Heart right ventricle (tissue), 16 donors: ENCODE measurements around the gene GLDN. TPM values are rescaled to one million over a fixed set of nuclear protein-coding genes. Genes with fewer than 3 reads are reported as not detected.

Experiments
- ATAC-seq, 8 donors: fragments of 200-7000 bp; cut with Tn5 transposase; one replicate each; pipeline ENCODE4 v1.9.1; 2020; ENCODE audit warnings: mild to moderate bottlenecking in 8 of 8, moderate library complexity in 8 of 8, moderate number of reproducible peaks in 1 of 8
- DNase-seq, 2 donors: peaks; one replicate each; pipeline ENCODE4 v3.0.0-alpha.2; 2020
- H3K27ac ChIP-seq, 10 donors: fragments of 200-600 bp; sonication (generic) in 2 of 10; one replicate each; pipeline versions ENCODE4 v1.5.0 to v1.8.0; 2020 to 2022; ENCODE audit warnings: mild to moderate bottlenecking in 3 of 10
- H3K27me3 ChIP-seq, 7 donors: fragments of 200-600 bp; one replicate each; pipeline ENCODE4 v1.8.0; 2021 to 2022; ENCODE audit warnings: mild to moderate bottlenecking in 2 of 7
- H3K36me3 ChIP-seq, 9 donors: fragments of 200-600 bp; sonication (generic) in 1 of 9; one replicate each; pipeline versions ENCODE4 v1.5.0 to v1.8.0; 2020 to 2022; ENCODE audit warnings: mild to moderate bottlenecking in 2 of 9
- H3K4me1 ChIP-seq, 9 donors: fragments of 200-600 bp; sonication (generic) in 1 of 9; one replicate each; pipeline versions ENCODE4 v1.5.0 to v1.8.0; 2020 to 2022; ENCODE audit warnings: mild to moderate bottlenecking in 4 of 9
- H3K4me3 ChIP-seq, 10 donors: fragments of 200-600 bp; sonication (generic) in 2 of 10; one replicate each; pipeline versions ENCODE4 v1.5.0 to v1.8.0; 2020 to 2022; ENCODE audit warnings: mild to moderate bottlenecking in 7 of 10, moderate library complexity in 2 of 10
- H3K9me3 ChIP-seq, 11 donors: fragments of 200-600 bp in 10 of 11; sonication (generic) in 2 of 11; one replicate each; pipeline versions ENCODE4 v1.5.0 to v1.8.0; 2013 to 2022; ENCODE audit warnings: mild to moderate bottlenecking in 2 of 11, control low read depth in 1 of 11, moderate library complexity in 1 of 11
- CTCF ChIP-seq, 9 donors: fragments of 200-600 bp; sonication (generic) in 2 of 9; IDR thresholded peaks; one replicate each; pipeline versions ENCODE4 v1.5.0 to v1.8.0; 2021 to 2022; ENCODE audit warnings: antibody characterized with exemption in 9 of 9, mild to moderate bottlenecking in 5 of 9, moderate library complexity in 1 of 9
- WGBS, 2 donors: extraction: QIAGEN DNeasy Blood & Tissue Kit; methylation state at CpG; one replicate each; pipeline ENCODE4 v1.1.7; 2013; ENCODE audit warnings: inconsistent platforms in 1 of 2; 5-methylcytosine and 5-hydroxymethylcytosine counted together
- intact Hi-C, 10 donors: fragments of 100-400 bp; cut with DNase I; formaldehyde crosslinking; loops; one replicate each; pipeline versions ENCODE4 v1.11.1 to v1.14.2; 2022
- polyA plus RNA-seq, 2 donors: library from polyadenylated mRNA; stranded (reverse); fragments of 200-250 nt; gene quantifications; one replicate each; pipeline ENCODE4 v1.2.3, GENCODE V29; 2013
- total RNA-seq, 10 donors: library from RNA; stranded (reverse); fragmentation: NEBNext Ultra II Directional in 3 of 10; extraction: Animal tissue kit (Norgen Biotek cat#: 25700) in 3 of 10; gene quantifications; one replicate each; pipeline versions ENCODE4 v1.2.1 to v1.2.4, GENCODE V29; 2021 to 2023
- donor health status: Arrhythmogenic right ventricular cardiomyopathy.
- donor health status: ischemic (EF 13 %, LVEDD 7.1; RV severe dilation, severe dysfunction).
- donor health status: healthy with polysubstance abuse.
- donor health status: DM: no; HTN: yes; CAD: no.
- donor health status: DM: no; HTN: no; CAD: no.
- donor health status: ischemic (EF 25% LVEDD 6.9; RV normal size, moderate dysfunction).
- donor health status: ischemic (EF 25% LVEDD 5.7; RV mildly dilated, moderate dysfunction).
- donor health status: healthy.
- donor health status: DM: yes; HTN: yes; CAD: no.
- donor health status: Ischemic cardiomyopathy.
- donor health status: ischemic (EF 35%, LVEDD 5.7; RV mildly dilated, moderate dysfunction).
- donor health status: nonischemic (EF 11% LVEDD 7.7; RV severe dilation, severe dysfunction).
- donor health status: DM: yes; HTN: yes; CAD: no.
- donor health status: PGD.
- donor health status: ischemic (EF 29% LVEDD 5.4; RV normal size, mild dysfunction).
- donor health status: nonischemic (EF 23%, LVEDD 6.1; RV moderate dilation, normal function).

The GLDN gene
- total and polyA plus RNA-seq, 12 donors, result 0.65 to 19.8 (median 10.9) TPM

- H3K9me3 ChIP-seq, result no peaks in the 10 kb centered on the region
- peak overlapping the region in 9 of 10 donors; percentile 11 to 81 (median 62) for H3K27ac ChIP-seq
- H3K36me3 ChIP-seq, result no peaks in the 10 kb centered on the region
- DNase-seq, result no peak
- no peaks in the 10 kb centered on the region for H3K27me3 ChIP-seq
- H3K4me1 ChIP-seq, result peaks cover 0 to 62% (median 22%) of the 10 kb centered on the region in 9 donors
- TF ChIP-seq CTCF (IDR thresholded peaks at IDR 0.05), result no peak
- peak overlapping the region in 1 of 10 donors; percentile 1 for H3K4me3 ChIP-seq
- WGBS, 2 donors, result 29 to 45% methylated on average over 5 of the region's 5 CpGs
- intact Hi-C loops, result no loop called here
- ATAC-seq, result peak in 1 of 8 donors; percentile 23
Observed at GRCh38 chr15:51348688-51349087, 7.2 kb downstream of the GLDN start.

GRCh38 chr15:51349156-51349844, 7.8 kb downstream of the GLDN start:
- Histone ChIP-seq H3K36me3 (no peaks in the 10 kb centered on the region), H3K4me1 (peaks cover 0 to 58% (median 26%) of the 10 kb centered on the region in 9 donors), H3K27ac (peak overlapping the region in 9 of 10 donors; percentile 31 to 81 (median 62)), H3K9me3 (no peaks in the 10 kb centered on the region), H3K27me3 (no peaks in the 10 kb centered on the region), H3K4me3 (peak overlapping the region in 1 of 10 donors; percentile 1)
- DNase-seq (peak in 1 of 2 donors; percentile 38), ATAC-seq (peak; percentile 39 to 92 (median 82))
- intact Hi-C loops, result no loop called here
- peak in 2 of 9 donors; percentile 9 to 11 for TF ChIP-seq CTCF (IDR thresholded peaks at IDR 0.05)
- WGBS, 2 donors, result 9 to 22% methylated on average over 3 to 4 of the region's 4 CpGs

- 95 to 96% methylated on average over 3 of the region's 3 CpGs for WGBS, 2 donors
- H3K36me3 ChIP-seq, result no peaks in the 10 kb centered on the region
Observed at GRCh38 chr15:51350723-51351122, 9.3 kb downstream of the GLDN start.

GRCh38 chr15:51353976-51354375, 12.5 kb downstream of the GLDN start:
- no peaks in the 10 kb centered on the region for H3K9me3 ChIP-seq
- intact Hi-C loops, result loop anchor here in 1 of 10 donors (5.0 kb wide), 1 partner anchor 52 kb away; no protein-coding TSS in a partner anchor
- no peak for ATAC-seq
- no peak overlapping the region for H3K27ac ChIP-seq
- 61 to 70% methylated on average over 2 of the region's 2 CpGs for WGBS, 2 donors
- peaks cover 2 to 46% (median 22%) of the 10 kb centered on the region in 9 donors for H3K4me1 ChIP-seq
- no peaks in the 10 kb centered on the region for H3K27me3 ChIP-seq
- TF ChIP-seq CTCF (IDR thresholded peaks at IDR 0.05), result no peak
- H3K4me3 ChIP-seq, result no peak overlapping the region
- DNase-seq, result no peak
- no peaks in the 10 kb centered on the region for H3K36me3 ChIP-seq

More at GRCh38 chr15:51350723-51351122, 9.3 kb downstream of the GLDN start:
- ATAC-seq (peak in 1 of 8 donors; percentile 17), DNase-seq (no peak)
- no peaks in the 10 kb centered on the region for H3K27me3 ChIP-seq
- intact Hi-C loops, result loop anchor here in 1 of 10 donors (5.0 kb wide), 1 partner anchor 48 kb away; no protein-coding TSS in a partner anchor
- peaks cover 2 to 58% (median 32%) of the 10 kb centered on the region in 9 donors for H3K4me1 ChIP-seq
- no peaks in the 10 kb centered on the region for H3K9me3 ChIP-seq
- TF ChIP-seq CTCF (IDR thresholded peaks at IDR 0.05), result no peak
- H3K4me3 ChIP-seq, result no peak overlapping the region
- H3K27ac ChIP-seq, result no peak overlapping the region
